ENCODE measurements around the gene TIFAB.

The TIFAB gene

DNA sequence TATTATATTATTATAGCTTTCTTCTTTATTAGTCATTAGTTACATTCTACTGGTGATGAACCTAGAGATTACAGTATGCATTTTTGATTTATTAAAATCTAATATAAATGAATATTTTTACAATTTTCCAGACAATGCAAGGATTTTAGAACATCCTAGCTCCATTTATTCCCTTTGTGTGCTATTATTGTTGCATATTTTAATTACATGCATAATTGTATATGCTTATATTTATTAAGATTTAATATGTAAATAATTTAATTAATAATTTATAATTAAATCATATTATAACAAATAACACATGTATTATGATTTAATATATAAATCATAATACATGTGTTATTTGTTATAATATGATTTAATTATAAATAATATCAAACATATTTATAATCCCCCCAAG lies 29.7 kb downstream of the TIFAB start:
- no peak for DNase-seq

GRCh38 chr5:135417083-135417482 lies 35.1 kb downstream of the TIFAB start:
- DNase-seq = no peak

DNA sequence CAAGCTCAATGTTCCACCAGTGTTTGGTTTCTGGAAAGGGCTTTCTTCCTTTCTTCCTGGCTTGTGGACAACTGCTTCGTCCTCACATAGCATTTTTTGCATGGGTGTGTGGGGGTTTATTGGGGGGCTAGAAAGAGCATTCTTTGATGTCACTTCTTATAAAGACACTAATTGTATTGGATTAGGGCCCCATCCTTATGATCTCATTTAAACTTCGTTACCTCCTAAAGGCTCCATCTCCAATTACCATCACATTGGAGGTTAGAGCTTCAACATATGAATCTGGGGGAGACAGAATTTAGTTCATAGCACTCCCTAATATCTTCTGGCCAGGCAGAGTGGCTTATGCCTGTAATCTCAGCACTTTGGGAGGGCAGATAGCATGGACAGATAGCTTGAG lies 47.1 kb downstream of the TIFAB start:
- DNase-seq = no peak

DNA sequence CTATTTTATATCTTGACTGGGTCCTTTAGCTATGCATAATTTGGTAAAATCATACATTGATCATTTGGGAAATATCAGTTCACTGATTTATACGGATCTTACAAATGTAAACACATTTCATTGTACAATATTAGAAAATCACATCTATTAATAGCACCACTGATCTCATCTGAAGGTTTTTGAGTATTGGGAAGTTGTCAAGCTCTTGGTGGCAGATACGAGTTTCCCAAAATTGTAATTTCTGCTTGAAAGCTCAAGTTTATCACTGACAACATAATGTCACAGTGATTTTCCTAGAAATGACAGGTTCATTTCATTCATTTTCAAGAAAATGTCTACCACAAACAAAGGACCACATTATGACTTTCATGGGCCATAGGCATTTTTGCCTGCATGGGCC lies 50.1 kb downstream of the TIFAB start:
- DNase-seq = no peak

GRCh38 chr5:135400866-135401265 lies 51.3 kb downstream of the TIFAB start:
- no peak for DNase-seq

- DNase-seq = no peak
Observed at GRCh38 chr5:135399794-135400542, 52.2 kb downstream of the TIFAB start.

- peak; percentile 81 for DNase-seq
Observed at GRCh38 chr5:135398855-135399793, 53.0 kb downstream of the TIFAB start, which contains the start of gene MACROH2A1. Gene MACROH2A1, minus strand, starts transcription at chr5:135399231. Its CDS starts 10,138 bp downstream, at chr5:135389093.

DNA sequence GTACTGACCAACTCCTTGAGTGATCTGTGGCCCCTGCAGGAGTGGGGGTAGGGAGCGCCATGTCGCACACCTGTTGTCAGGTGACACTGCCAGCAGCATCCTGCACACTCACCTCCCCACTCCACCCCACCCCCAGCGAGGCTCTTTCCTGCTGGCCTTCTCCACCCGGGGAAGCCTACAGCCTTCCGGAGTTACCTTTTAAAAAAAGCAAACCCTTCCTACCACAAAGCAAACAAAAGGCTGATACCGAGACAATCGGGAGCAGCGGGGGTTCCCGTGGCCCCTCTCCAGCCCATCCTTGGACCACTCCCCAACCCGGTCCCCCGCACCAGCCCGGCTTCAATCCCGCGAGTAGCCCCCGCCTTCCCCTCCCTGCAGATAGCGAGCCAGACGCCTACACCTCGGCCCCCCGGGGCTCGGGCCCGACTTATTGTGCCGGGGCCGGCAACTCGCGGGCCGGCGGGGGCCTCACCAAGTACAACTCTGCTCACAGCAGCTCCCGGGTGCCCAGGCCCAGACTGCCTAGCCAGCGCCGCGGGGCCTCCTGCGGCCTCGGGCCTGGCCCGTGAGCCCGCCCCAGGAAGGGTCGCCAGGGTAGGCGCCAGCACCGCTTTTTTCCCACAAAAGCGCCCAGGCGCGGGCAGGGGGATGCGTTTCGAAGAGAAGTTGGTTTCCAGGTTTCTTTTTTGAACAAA lies 53.8 kb downstream of the TIFAB start:
- peak; percentile 48 for DNase-seq

Data from activated T-cell treated with anti-CD3 and anti-CD28 coated beads, Interleukin-2, amount 50 U/mL, for 1 hour (primary cell).